Lower leg skin (tissue), 4 donors: ENCODE measurements around the gene METTL15. TPM values are rescaled to one million over a fixed set of nuclear protein-coding genes. Genes with fewer than 3 reads are reported as not detected.

Source experiments
- DNase-seq, 2 donors: peaks; one replicate each; pipeline ENCODE4 v3.0.0-alpha.2; 2019; ENCODE audit warnings: low spot score in 2 of 2
- H3K4me3 ChIP-seq: fragments of 200-600 bp; sonication (generic); 2 replicates; pipeline ENCODE4 v1.5.1; 2017; ENCODE audit warnings: mild to moderate bottlenecking, low read depth; ENCODE audit not compliant: poor library complexity, severe bottlenecking
- CTCF ChIP-seq, 3 donors: fragments of 450-650 bp; IDR thresholded peaks; one replicate each; pipeline ENCODE4 v1.5.1; 2016; ENCODE audit warnings: antibody characterized with exemption in 3 of 3, mild to moderate bottlenecking in 3 of 3, moderate library complexity in 2 of 3
- POLR2A ChIP-seq, 2 donors: fragments of 450-650 bp; IDR thresholded peaks; one replicate each; pipeline ENCODE4 v1.6.1; 2016 to 2017; ENCODE audit warnings: antibody characterized with exemption in 2 of 2, mild to moderate bottlenecking in 1 of 2, moderate library complexity in 1 of 2
- WGBS, 2 donors: methylation state at CpG; one replicate each; pipeline ENCODE4 v1.1.5; 2018; 5-methylcytosine and 5-hydroxymethylcytosine counted together
- intact Hi-C: fragments of 100-400 bp; cut with DNase I; formaldehyde crosslinking; loops from one replicate; pipeline ENCODE4 v1.15.0; 2023; ENCODE audit warnings: low total_unique reads
- total RNA-seq, 4 donors: library from RNA; depleted of rRNA; stranded (reverse); fragments of >200 nt; gene quantifications; one replicate each; pipeline ENCODE4 v1.1.0, GENCODE V29; 2016

The METTL15 gene
- total RNA-seq, 4 donors from 2014 or later, result 5.4 to 12.9 (median 8.5) TPM

GRCh38 chr11:28144808-28145207 is 36.6 kb downstream of the METTL15 start:
- DNase-seq, result no peak
- no peak for TF ChIP-seq POLR2A (IDR thresholded peaks at IDR 0.05)
- TF ChIP-seq CTCF (IDR thresholded peaks at IDR 0.05), result no peak
- no peak overlapping the region for H3K4me3 ChIP-seq
- WGBS, 2 donors, result 95 to 97% methylated on average over 2 of the region's 2 CpGs
- intact Hi-C loops, result no loop called here

- no peak overlapping the region for H3K4me3 ChIP-seq
- DNase-seq, result no peak
- 19 to 20% methylated on average over 2 of the region's 2 CpGs for WGBS, 2 donors
- intact Hi-C loops, result no loop called here
- TF ChIP-seq CTCF (IDR thresholded peaks at IDR 0.05) (no peak), POLR2A (IDR thresholded peaks at IDR 0.05) (no peak)
Observed at GRCh38 chr11:28146123-28146751, 38.0 kb downstream of the METTL15 start.

GRCh38 chr11:28152743-28153142 is 44.6 kb downstream of the METTL15 start:
- intact Hi-C loops, result no loop called here
- no peak for TF ChIP-seq CTCF (IDR thresholded peaks at IDR 0.05)
- no peak for TF ChIP-seq POLR2A (IDR thresholded peaks at IDR 0.05)
- H3K4me3 ChIP-seq, result no peak overlapping the region
- WGBS, 2 donors, result 96 to 98% methylated on average over 2 of the region's 2 CpGs
- no peak for DNase-seq

GRCh38 chr11:28153586-28153985 is 45.4 kb downstream of the METTL15 start:
- intact Hi-C loops, result no loop called here
- DNase-seq, result no peak
- 88 to 94% methylated on average over 2 of the region's 2 CpGs for WGBS, 2 donors
- no peak for TF ChIP-seq POLR2A (IDR thresholded peaks at IDR 0.05)
- H3K4me3 ChIP-seq, result no peak overlapping the region

- H3K4me3 ChIP-seq, result no peak overlapping the region
- intact Hi-C loops, result no loop called here
- 90 to 97% methylated on average over 2 of the region's 2 CpGs for WGBS, 2 donors
- DNase-seq, result no peak
- TF ChIP-seq CTCF (IDR thresholded peaks at IDR 0.05) (no peak), POLR2A (IDR thresholded peaks at IDR 0.05) (no peak)
Observed at GRCh38 chr11:28168718-28169117, 60.5 kb downstream of the METTL15 start.

GRCh38 chr11:28169816-28170215 is 61.6 kb downstream of the METTL15 start:
- DNase-seq, result no peak
- no peak overlapping the region for H3K4me3 ChIP-seq
- TF ChIP-seq CTCF (IDR thresholded peaks at IDR 0.05) (no peak), POLR2A (IDR thresholded peaks at IDR 0.05) (no peak)
- WGBS, 2 donors, result 86 to 100% methylated on average over 1 of the region's 1 CpG
- intact Hi-C loops, result no loop called here
